HG03095 (cell line): ENCODE measurements around the gene FLOT1.

Source experiments
- ATAC-seq: cut with Tn5 transposase; IDR thresholded peaks from one replicate; pipeline ENCODE4 v1.9.1; 2021; ENCODE audit warnings: moderate library complexity; ENCODE audit not compliant: unreplicated experiment

FLOT1 gene

DNA sequence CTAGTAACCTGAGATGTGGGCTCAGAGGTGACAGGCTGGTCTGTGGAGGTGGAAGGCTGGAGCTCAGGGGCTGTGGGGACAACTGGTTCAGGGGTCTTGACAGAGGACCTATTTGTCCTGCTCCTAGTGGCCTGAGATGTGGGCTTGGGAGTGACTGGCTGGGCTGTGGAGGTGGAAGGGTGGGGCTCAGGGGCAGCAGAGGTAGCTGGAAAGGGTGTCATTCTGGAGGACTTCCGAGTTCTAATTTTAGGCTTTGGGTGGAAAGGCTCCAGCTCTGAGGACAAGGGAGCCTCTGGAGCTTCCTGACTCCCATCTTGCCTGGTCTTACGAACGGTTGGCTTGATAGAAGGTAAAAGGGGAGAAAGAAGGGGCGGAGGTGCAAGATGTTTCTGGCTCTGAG is 36.9 kb downstream of the FLOT1 start:
- ATAC-seq, result no peak

DNA sequence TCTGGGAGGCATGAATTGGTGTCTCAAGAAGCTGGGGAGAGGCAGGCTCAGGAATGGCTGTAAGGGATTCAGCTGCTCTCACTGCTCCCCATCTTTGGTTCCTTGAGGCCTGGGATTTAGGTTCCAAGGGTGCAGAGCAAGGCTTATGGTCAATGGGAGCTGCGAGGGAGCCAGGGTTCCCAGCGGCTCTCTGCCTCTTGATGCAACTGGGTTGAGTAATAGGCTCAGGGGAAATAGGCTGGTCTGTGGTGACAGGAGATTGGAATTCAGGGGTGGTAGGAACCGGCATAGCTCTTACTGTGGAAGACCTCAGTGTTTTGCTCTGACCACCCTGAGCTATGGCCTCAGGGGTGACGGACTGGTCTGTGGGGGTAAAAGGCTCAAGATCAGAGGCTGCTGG is 38.7 kb downstream of the FLOT1 start:
- ATAC-seq, result no peak

DNA sequence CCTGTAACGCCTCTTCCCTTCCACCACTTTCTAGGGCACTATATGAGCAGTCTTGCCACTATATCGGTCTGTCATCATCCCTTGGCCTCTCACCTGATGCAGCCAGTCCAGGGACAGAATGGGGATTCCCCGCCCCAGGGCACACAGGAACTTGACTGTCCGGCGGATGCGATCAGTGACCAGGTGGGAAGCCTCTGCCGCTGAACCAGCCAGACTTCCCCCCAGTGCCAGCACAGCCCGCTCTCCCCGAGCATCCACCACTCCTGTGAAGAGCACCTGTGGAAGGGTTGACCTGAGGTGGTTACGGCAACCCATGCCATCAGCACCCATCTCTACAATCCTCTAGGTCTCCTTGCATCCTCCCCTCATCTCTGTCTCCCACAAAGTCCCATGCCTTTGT is 39.5 kb downstream of the FLOT1 start:
- no peak for ATAC-seq

DNA sequence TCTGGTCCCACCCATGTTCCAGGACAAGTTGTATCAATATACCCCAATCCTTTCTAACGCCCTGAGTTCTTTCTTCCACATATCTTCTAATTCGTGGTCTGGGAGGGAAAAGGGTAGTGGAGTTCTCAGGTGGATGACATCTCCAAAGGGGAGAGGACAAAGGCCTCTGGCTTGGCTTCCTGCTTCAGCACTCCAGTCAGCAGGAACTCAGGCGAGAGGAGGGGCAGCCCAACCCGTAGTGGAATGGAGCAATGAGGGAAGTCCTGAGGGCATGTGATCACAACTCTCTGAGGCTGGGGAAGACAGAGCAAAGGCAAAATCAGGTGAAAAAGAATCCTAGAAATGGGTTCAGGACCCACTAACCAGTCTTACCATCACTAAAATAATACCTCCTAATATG is 42.1 kb downstream of the FLOT1 start:
- ATAC-seq, result no peak

DNA sequence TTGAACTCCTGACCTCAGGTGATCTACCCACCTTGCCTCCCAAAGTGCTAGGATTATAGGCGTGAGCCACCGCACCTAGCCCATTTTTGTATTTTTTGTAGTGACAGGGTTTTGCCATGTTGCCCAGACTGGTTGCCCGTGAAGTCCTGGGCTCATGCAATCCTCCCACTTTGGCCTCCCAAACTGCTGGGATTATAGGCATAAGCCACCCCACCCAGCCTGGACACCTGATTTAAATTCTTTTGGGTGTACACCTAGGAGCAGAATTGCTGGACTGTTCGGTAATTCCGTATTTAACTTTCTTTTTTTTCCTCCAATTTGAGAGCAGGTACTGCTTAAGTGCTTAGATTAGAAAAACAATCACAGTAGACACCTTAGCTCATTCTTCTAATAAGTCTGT is 46.1 kb downstream of the FLOT1 start:
- no peak for ATAC-seq

DNA sequence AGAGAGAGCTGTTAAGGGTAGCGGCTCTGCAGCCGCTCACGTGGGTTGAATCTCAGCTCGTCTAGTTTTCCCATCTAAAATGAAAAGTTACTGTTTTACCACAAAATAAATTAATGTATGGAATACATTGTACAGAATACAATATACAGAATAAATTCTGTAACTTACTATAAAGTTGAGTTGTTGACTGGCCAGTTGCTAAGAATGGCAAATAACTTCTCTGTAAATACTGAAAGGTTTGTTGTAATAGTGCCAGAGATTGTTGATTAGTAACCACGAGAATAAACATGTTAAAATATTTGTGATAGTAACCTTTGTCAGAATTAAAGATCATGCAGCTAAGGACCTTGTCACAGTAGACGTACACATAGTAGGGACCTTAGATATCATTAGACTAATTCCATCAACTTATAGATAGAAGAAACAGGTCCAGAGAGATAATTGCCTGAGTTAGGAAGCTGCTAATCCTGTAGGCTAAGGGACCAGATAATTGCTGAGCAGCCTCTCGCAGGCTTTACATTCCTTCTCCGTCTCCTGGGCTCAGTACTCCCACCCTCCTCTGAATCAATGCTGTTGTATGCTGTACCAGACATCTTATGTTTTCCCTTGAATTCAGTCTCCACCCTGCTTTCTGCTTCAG is 51.2 kb downstream of the FLOT1 start:
- no peak for ATAC-seq

DNA sequence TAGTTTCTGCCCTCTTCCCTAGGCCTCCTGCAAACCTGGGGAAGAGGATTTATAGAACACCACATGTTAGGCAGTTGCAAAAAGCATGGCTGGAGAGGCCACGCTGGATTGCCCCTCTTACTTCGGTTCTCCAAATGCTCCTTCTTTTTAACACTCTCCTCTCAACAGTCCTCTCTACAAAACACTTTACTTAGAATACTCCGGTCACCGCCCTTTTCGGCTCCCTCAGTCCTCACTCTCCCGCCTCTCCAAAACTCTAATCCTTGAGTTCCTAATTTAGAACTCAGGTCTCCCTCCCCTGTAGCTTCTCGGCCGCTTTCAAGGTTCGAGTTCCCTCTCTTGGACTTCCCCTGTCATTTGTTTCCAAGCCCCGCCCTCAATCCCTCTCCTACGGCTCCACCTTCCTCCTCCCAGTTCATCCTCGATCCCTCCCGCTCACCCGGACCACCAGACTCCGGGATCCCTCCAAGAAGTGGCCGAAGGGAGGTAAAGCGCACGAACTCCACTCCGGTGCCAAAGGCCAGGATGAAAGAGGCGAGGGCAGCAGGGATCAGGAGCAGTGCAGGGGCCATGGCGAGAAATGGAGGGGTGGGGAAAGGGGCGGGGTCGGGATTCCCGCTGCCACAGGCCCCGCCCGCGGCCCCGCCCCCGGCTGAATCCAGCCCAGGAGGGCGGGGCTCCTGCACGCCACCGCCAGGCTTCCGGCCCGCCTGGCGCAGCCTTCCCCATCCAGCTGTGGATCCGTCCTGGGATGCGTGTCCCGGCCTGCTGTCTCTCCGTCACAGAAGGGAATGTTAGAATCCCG is 51.9 kb downstream of the FLOT1 start, which contains the start of gene NRM:
Gene NRM, minus strand, starts transcription at position 582 of the 805 bp plus-strand sequence. Its CDS starts 10 bp downstream, at position 572.
- peak; percentile 31 for ATAC-seq

DNA sequence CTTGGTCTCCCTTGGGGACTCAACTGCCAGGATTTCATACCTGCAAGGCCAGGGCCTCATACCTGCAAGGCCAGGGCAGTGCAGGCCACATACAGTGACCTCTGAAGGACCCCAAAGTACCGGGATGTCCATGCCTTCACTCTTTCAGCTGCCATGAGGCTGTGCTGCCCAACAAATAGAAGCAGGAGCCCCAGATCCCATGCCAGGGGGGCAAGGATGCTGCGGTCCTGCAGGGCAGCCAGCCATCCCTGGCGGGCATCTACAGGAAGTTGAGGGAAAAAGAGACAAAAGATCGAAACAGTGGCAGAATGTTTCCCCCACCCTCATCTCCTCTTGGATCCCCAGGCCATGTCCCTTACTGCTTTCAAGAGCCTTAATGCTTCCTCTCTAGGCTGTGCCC is 52.5 kb downstream of the FLOT1 start:
- ATAC-seq, result no peak

DNA sequence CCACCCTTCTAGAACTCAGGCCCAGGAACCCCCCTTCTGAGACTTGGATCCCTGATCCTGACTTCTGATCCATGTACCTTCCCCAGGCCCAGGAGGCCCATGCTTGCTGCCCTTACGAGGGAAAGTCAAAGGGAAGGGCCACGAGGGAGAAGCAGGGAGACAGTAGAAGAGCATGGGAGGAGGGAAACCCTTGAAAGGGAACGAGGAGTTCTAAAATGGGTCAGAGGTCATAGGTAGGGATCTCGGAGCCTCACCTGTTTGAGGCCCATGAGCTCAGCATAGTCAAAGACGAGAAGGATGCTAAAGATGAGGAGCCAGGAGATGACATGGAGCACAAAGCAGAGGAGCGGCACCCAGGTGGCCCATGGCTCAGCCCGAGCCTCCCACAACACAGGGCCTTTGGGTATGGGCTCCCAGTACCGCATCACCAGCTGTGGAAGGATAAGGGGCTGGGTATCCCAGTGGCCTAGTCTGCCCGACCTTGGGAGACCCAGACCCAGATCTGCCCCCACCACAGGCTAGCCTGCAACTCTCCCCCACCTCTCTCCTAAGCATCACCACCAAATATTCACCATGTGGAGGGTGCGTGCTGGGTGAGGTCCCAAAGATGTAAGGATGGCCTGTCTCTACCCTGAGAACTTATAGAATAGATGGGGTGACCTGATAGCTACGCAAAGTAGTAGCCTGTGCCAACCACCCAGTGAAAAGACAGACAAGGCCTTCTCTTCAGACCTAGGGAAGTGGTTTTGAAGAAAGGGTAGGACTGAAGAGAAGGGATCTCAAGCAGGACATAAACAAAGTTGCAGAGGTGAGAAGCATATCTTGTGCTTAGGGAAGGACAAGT is 53.2 kb downstream of the FLOT1 start:
- no peak for ATAC-seq

DNA sequence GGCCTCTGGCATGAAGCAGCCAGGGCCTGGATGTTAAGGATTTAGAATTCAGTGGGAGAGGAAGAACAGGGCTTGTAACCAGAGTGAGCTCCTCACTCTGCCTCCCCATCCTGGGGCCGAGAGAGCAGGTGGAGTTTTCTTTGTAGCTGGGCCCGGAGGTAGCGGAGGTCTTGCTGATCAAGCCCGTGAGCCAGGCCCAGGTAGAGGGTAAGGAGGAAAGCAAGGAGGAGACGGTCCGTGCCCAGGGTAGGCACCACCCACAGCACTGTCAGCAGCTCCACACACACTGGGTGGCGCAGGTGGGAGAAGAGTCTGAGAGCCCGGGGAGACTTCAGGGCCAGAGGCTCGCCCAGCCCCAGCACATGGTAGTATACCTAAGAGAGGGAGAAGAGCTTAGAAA is 53.9 kb downstream of the FLOT1 start:
- ATAC-seq, result no peak

DNA sequence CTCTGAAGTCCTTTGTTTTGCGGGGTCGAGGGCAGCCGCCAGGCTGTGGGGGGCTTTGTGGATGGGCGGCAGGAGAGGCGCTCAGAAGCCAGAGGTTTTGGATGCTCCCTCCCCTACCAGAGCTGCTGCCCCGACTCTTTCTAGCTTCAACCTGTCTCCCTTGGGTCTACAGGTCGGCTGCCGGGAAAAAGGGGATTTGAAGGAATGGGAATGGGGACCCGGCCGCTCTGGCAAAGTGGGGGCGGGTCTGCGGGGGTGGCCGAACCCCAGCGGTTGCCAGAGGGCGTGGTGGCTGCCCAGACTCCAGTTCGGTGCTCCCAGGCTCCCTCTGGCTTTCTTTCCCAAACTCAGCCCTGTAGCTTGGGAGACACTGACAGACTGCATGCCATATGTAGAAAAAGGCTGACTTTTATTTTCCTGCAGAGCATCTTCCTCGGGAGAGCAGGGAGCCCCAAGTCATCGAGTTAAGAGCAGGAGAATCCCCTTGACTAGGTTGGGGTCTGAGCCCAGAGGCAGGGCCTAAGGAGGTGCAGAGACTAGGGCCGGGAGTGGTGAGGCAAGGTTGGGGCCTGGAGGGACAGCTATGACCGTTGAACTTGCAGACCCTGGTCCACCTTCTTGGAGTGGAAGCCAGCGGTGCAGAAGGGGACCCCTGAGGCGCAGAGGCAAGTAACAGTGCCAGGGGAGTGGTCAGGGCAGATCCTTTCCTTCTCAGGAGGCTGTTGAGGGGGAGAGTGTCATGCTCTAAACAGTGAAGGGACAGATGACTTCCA is 54.6 kb downstream of the FLOT1 start:
- no peak for ATAC-seq

DNA sequence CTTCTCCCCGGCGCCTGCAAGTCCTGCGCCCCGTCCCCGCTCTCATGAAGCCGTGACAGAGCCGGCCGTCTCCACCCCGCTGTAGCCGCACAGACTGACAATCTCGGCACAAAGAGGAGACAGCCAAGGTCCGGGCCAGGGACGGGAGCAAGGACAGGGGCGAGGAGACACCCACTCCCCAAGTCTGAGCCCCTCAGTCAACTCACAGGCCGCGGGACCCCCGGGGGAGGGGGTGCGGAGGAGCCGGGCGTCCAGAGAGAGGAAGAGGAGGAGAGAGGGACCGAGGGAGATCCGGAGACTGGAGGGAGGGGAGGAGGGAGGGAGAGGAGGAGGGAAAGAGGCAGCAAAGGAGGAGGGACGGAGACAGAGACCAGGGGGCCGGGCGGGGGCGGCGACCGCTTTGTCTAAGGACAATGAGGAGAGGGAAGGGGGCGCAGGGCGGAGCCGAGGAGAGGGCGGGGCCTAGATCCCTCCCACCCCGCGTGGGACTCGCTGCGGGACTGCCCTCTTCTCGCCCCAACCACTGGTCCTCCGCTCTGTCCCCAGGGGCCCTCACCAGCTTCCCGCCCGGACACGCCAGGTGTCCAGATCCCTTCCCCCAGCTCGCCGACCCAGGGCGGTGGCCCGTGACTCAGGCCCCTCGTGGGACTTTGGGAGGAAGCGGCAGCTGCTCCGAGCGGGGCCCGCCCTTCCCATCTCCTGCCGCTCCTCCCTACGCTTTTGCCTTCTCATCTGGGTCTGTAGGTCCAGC is 55.4 kb downstream of the FLOT1 start:
- ATAC-seq, result peak; percentile 42

DNA sequence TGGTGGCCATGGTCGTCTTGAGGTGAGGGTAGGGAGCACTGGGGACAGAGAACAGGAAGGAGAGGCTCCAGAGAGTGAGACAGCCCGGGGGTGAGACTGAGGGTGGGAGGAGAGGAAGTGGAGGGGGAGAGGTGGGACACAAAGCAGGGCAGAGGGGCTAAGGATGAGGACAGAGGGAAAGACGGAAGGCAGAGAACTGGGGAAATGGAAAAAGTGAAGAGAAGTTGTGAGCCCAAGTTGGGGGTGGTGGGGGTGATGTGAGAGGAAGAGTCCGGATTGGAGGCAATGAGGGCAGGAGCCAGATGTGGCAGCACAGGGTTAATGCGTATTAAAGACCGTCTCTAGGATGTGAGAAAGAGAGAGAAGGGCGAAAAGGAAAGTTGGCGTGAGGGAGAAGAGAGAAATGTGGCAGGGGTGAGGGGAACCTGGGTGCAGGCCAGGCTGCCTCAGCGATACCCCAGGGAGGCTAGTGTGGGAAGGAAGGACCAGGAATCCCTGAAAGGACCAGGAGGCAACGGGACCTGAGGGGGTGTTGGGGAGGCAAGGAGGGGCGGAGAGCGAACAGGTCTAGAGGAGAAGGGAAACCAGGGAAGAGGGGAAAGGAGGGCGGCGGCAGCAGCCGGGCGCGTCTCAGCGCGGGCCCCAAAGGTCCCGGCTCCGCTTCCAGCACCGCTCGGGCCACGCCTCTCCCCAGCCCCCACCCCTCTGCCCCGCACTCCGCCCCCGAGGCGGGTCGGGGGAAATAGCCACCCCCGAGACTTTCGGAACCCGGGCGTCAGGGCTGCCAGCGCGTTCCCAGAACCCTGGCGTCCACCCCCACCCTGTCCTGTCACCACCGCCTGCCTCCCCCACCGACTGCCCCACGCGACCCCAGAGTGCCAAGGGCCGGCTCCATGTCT is 56.2 kb downstream of the FLOT1 start, which contains the start of gene PPP1R18:
Gene PPP1R18, minus strand, starts transcription at position 637 of the 899 bp plus-strand sequence. Its CDS starts 627 bp downstream, at position 10.
- no peak for ATAC-seq

DNA sequence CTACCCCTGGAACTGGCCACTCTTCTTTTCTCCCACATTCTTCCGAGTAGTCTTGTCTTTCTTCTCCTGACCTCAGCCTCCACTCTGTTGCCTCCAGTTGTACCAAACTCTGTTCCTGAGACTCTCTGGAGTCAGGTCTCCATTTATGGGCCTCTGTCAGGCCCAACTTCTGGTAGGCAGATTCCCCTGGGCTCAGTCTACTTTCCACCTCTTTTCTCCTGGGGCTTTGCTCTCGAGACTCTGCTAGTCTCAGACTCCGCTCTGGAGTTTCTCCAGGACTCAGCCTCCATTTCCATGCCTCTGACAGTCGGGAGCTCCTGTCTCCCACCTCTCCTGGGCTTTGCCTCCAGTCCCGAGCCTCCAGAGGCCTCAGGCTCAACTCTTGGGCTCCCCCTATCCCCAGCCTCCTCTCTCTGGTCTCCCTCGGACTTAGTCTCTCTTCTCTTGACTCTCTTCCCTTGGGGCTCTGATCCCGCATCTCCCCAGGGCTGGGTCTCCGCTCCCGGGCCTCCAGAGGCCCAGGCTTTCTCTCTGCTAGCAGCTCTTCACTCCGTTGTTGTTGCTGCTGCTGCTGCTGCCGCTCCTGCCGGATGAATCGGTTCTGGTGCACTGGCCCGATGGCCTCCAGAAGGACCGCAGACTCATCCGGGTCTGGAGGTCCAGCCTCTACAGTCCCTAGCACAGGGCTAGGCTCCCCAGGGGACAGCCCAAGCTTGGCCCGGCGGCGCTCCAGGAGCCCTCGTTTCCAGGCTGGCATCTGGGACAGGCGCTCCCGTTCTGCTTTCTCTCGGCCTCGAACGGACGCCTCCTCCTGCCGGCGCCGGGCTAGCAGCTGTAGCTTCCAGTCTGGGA is 57.1 kb downstream of the FLOT1 start:
- no peak for ATAC-seq

DNA sequence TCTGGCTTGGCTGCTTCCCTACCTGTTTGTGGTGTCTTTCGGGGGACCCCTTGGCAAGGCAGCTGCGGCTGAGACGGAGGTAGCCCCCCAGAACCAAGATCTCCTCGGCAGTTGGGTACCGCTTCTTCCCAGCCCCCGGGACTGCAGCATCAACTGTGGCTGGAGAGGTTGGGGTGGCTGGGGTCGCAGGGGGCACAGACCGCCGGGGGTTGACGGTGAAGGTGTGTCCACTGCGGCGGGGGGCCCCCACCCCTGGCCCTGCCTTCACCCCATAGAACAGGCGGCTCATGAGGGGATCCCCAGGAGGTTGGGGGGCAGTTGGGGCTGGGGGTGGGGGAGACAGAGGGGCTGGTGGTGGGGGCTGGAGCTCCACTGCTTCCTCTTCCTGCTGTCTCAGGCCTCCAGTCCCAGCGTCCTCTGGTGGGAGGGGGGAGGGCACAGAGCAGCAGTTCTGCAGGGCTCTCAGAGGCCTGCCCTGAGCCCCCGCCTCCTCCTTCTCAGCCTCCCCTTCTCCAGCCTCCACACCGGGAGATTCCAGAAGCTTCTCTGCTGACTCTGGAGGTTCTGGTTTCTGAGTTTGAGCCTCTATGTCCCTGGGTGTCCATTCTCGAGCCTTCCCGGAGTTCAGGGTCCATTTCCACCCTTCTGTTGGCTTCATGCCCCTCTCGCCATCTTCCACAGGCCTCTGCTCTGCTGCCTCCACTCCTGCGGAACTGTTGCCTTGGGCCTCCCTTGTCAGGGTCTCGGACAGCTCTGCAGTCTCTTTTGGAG is 57.9 kb downstream of the FLOT1 start:
- ATAC-seq, result no peak

DNA sequence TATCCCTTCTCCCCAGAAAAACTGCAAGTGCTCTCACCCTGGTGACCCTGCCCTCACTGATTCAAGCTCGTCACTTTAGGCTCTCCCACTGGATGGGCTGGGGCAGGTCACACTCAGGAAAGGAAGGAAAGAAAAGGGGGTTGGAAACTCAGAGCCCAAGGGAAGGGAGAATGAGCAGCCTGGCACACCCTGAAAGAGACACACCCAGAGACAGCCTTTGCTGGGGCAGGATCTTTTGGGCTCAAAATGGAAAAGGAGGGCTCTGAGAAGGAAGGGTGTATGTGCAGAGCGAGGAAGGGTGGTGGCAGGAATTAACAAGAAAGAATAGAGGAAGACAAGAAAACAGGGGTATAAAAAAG is 58.5 kb downstream of the FLOT1 start:
- no peak for ATAC-seq

DNA sequence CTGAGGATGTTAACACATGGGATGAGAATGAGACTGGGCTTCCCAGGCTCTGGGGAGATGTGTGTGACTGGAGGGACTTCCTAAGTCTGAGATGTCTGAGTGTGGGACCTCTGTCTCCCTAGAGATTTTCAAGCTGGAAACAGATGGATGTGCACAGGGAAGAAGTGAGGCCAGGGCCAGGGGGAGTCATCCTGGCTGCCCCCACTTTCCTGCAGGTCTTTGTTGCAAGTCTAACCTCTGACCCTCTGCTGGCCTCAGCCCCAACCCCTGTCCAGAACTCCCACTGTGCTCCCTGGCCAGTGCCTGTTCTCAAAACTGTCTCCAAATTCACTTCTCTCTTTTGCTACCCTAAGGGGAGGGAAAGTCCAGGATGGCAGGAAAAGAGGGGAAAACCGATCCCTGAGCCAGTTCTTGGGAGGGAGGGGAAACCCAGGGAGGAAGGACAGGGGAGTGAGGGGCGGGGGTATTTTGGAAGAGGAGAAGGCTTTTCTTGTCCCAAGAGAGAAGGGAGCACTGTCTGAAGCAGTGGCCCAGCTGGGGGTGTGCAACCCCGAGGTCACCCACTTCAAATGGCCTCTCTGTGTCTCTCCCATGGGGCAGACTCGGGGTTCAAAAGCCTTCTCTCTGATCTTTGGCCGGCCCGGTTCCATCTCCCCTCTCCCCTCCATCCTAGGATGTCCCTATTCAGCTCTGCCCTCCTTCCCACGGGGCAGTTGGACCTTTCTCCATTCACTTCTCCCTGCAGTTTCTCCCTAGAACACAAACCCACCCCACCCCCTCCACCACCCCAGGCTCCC is 59.1 kb downstream of the FLOT1 start:
- ATAC-seq, result no peak
